ENCODE measurements around the gene NOC2L.

NOC2L gene

GRCh38 chr1:927234-927633, 31.8 kb downstream of the NOC2L start:
- DNase-seq: no peak

DNA sequence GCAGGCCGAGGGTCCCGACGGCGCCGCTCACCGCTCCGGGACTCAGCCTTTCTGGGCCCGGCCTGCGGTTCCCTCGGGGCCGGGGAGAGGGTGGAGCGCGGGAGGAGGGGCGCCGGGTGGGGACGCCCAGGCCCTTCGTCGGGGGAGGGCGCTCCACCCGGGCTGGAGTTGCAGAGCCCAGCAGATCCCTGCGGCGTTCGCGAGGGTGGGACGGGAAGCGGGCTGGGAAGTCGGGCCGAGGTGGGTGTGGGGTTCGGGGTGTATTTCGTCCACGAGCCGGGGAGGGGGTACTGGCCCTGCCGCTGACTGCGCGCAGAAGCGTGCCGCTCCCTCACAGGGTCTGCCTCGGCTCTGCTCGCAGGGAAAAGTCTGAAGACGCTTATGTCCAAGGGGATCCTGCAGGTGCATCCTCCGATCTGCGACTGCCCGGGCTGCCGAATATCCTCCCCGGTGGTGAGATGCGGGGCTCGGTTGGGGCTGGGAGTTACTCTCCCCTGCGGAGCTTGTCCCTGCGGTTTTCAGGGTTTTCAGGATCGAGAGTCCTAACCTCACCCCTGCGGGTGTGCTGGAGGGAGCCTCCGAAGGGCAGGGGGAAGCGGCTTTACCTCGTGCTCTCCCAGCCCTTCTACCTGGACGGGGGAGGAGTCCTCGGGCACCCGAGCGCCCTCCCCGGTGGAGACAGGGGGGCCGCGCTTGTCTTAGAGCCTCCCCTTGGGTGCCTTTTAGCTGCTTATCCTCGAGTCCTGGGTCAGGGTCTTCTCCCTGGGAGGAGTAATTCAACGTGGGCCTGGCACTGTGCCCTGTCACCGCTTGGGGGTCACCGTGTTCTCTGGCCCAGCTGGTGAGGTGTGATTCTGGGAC, 33.3 kb downstream of the NOC2L start:
- DNase-seq: no peak

DNA sequence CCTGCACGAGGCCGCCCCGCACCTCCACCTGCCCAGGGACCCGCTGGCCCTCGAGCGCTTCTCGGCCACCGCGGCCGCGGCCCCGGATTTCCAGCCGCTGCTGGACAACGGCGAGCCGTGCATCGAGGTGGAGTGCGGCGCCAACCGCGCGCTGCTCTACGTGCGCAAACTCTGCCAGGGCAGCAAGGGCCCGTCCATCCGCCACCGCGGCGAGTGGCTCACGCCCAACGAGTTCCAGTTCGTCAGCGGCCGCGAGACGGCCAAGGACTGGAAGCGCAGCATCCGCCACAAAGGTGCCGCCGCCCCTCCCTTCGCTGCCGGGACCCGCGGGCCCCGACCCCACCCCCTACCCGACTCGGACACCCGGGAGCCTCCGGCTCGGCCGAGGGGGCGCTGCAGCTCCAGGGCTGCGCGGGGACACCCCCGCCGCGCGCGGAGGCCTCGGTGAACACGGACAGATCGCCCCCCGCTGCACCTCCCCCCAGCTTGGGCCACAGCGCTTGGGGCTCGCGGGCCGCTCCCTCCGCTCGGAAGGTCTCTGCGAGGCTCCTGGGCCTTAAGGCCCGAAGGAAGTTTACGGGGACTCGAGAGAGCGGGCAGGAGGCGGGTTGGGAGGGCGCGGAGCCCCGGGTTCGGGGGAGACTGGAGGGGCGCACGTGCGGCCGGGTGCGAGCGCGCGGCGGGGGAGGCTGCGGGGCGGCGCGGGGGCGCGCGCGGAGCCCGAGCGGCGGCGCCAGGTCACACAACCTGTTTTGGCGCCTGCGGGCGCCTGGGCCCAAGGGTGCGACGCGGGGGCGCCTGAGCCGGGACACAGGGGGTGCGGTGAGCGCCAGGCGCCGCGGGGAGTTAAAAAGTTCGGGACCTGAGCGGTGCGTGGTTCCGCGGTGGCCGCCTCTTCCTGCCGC, 34.1 kb downstream of the NOC2L start:
- no peak for DNase-seq

DNA sequence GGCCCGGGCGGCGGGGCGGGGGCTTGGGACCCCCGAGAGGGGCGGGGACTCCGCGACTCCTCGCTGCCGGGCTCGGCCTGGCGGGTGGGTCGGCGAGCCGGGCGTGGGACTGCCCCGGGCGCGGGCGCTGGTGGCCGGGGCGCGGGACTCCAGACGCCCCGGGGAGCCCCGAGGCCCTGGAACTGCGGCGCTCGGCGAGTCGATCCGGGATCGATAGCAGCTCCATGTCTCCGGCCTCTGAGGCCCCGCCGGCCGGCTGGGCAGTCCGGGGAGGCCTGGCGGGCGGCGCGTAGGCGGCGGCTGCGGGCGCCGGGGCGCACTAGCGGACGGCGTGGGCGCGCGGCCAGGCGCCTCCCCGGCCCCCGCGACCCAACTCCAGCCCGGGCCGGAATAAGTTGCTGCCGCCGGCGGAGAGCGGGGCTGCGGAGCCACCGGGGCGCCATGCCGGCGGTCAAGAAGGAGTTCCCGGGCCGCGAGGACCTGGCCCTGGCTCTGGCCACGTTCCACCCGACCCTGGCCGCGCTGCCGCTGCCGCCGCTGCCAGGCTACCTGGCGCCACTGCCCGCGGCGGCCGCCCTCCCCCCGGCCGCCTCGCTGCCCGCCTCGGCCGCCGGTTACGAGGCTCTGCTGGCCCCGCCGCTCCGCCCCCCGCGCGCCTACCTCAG, 34.9 kb downstream of the NOC2L start:
- DNase-seq: no peak

DNA sequence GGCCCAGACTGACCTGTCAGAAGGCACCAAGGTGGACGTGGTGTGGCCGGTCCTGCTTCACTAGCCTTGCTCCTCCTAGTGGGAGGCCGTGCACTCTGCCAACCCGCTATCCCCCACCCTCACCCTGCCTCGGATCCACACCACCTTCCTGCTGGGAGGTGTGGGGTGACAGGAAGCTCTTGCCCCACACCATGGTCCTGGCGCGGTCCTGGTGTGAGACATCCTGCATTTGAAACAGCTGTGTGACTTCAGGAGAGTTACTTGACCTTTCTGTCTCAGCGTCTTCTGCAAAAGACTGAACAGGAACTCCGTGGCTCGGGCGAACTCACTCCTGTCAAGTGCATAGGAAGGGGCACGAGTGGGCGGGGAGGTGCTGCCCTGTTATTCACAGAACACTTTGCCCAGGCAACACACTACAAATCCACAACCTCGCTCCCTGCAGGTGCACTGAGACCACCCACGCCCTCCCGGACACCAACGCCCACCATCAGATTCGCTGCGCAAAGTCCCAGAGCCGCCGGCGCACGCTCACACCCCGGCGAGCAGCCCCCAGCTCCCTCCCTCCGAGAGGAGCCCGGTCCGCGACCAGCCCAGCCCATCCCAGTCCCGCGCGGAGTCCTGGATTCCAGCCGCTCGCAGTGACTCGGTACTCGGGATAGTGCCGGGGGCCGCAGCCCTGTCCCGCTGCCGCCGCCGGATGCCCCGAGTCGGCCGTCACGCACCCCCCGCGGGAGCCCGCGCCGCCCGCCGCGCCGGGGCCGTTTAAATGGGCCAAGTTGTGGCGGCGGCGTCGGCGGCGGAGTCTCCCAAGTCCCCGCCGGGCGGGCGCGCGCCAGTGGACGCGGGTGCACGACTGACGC, 35.7 kb downstream of the NOC2L start, which contains the start of gene SAMD11:
Gene SAMD11, plus strand, starts transcription at position 793 of the 860 bp plus-strand sequence. CDS start 509 bp downstream, outside the sequence.
- peak; percentile 33 for DNase-seq

DNA sequence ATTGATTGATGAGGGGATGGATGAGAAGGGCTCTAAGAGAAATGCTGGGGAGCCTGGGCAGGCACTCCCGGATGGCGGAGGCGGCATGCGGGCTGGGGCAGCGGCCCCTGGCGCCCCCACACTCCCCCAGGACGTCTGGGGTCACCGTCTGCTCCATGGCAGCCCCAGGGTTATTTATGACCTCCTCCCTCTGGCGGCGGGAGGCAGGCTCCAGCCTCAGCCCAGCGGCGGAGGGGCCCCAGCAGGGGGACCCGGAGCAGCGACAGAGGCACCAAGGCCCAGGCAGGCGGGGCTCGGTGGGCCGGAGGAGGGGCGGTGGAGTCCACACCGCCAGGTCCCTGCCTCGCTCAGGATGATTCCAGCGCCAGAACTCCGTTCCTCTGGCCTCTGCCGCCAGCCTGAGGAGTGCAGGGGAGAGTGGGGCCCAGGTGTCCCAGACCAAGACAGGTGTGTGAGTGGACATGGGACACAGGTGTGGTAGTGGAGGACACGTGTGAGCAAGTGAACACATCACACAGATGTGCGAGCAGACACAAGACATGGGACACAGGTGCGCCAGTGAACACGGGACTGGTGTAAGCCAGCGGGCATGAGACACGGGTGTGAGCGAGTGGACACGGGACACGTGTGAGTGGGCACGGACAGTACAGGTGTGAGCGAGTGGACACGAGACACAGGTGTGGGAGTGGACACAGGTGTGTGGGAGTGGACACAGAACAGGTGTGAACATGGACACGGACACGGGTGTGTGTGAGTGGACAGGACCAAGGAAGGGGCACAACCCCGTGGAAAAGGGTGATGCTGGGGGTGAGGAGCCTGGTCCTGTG, 37.8 kb downstream of the NOC2L start:
- no peak for DNase-seq

DNA sequence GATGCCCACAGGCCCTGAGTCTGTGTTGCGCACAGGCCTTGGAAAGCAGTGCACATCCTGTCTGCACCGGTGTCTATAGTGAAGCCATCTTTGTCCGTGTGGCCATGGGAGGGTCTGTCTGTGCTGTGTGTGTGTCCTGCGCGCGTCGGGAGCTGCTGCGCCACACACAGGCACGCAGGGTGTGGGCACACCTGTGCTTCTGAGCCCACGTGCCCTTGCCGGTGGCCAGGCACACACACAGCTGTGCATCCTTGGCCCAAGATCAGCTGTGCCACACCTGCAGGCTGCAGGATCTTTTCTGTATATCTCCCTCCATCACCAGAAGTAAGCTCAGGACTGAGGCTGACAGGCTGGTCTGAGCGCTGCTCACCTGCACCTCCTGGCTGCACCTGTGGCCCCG, 38.5 kb downstream of the NOC2L start:
- no peak for DNase-seq

- no peak for DNase-seq
These were observed 39.0 kb downstream of the NOC2L start for GRCh38 chr1:920010-920409.

DNA sequence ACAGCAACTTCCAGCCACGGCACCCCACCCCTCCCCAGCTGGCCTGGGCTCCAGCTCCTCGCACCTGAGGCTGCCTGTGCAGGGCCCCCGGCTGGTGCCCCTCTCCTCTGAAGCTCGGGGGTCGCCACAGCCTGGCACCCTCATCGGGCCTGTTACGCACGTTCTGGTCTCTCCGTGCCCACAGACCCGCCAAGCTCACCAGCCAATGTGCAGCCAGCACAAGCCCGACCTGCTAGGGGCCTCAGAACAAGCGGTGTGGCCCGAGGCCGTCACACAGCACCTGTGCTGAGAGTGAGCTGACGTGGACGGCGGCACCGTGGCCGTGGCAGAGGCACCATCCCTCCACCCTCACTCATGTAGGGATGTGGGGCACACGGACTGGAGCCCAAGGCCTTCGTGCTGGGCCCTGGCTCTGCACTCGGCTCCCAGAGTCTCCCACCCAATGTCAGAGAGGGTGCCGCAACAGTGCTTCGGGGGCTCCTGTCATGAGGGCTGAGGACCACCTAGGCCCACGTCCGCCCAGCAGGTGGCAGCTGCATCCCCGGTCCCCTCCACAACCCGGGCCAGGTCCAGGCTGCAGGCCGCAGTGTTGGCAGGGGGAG, 39.7 kb downstream of the NOC2L start:
- no peak for DNase-seq

GRCh38 chr1:918843-919242, 40.2 kb downstream of the NOC2L start:
- DNase-seq: no peak

DNA sequence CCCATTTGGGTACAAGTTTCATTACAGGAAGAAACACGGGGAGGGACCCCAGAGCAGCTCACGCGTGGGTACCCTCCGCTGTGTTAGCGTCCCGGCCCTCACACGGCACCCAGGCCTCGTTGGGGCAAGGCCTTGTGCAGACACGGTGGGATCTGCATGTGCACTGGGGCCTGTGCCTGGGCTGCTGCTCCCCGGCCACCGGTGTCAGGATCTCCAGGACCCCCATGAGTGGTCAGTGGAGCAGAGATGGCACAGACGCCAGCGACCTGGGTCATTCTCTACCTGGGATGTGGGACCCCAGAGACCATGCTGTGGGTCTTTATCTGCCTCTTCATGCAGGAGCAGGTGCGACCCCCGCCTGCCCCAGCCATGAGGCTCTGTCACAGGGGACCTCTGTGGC, 40.7 kb downstream of the NOC2L start:
- DNase-seq: no peak

DNA sequence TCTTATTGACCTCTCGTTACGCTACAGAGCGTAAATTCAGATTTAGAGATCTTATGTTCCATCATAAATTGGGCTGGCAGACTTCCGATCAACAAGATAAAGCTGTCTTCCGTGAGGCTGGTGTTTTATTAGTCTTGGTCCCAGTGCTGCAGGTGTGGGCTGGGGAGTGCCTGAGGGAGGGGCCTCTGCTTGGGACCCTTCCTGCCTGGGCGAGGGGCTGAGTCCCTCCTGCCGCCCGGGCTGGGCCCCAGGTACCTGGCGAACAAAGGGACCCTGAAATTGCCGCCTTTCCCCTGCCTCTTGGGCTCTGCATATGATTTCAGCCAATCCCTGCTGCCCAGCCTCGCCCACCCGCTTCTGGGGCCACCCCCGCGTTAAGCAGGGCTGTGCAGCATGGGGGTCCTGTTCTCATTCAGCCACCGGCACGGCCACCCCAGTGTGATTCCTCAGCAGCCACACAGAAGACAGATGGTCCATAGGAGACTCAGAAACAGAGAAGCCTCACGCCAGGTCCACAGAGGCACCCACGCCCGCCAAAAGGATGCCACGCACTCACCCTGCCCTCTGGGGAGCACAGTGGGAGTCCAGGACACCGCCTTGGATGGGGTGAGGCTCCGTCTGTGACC, 41.5 kb downstream of the NOC2L start:
- DNase-seq: no peak

DNA sequence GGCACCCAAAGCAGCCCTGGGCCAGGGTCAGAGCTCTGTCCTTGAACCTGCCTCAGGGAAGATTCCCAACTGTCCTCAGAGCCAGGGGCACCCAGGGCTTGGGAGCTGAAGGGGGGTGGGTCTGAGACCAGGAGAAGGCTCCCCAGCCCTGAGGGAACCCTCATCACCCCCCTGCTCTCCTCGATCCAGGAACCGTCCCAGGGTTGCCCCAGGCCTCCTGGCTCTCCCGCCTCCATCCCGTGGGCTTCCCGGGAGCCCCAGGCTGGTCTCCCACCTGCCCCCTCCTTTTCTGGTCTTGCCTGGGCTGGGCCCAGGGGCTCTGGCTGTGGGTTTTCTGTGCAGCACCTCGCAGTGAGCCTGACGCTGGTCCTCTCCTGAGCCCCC, 42.0 kb downstream of the NOC2L start:
- no peak for DNase-seq

- DNase-seq: no peak
These were observed 42.6 kb downstream of the NOC2L start for GRCh38 chr1:916173-917075.

DNA sequence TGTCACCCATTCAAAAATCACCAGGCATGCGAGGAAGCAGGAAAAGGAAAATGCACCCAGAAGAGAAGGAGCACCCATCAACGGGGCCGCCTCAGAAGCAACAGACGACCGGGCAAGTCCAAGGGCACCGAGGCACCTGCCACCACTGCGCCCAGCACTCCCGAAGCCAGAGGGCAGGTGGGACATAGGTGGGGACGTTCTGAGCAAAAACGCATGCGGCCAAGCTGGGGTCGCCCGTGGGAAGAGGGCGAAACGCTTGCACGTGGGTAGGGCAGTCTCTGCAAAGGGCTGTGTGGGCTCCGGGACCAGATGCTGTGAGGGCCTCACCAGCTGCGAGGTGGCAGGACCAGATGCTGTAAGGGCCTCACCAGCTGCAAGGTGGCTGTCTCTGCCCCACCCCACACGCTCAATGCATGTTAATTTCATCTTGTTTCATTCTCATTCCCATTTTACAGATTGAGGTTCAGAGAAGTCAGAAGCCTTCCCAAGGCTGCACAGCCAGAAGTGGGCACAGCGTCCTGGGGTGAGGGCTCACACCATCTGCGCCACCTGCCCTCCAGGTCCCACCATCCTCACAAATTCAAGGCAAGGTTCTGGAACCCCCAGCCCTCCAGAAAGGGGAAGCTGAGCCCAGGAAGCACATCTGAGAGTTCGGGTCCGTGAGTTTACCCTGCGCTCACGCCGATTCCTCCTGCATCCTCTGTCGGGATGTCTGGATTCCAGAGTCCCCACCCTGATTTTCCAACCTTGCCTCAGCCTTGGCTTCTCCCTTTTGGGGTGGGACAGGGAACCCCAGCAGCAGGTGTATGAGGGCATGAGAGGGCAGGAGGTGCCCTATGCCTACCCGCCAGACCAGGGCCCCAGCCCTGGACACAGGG, 43.5 kb downstream of the NOC2L start:
- DNase-seq: no peak

- DNase-seq: no peak
These were observed 44.2 kb downstream of the NOC2L start for GRCh38 chr1:914891-915280.

DNA sequence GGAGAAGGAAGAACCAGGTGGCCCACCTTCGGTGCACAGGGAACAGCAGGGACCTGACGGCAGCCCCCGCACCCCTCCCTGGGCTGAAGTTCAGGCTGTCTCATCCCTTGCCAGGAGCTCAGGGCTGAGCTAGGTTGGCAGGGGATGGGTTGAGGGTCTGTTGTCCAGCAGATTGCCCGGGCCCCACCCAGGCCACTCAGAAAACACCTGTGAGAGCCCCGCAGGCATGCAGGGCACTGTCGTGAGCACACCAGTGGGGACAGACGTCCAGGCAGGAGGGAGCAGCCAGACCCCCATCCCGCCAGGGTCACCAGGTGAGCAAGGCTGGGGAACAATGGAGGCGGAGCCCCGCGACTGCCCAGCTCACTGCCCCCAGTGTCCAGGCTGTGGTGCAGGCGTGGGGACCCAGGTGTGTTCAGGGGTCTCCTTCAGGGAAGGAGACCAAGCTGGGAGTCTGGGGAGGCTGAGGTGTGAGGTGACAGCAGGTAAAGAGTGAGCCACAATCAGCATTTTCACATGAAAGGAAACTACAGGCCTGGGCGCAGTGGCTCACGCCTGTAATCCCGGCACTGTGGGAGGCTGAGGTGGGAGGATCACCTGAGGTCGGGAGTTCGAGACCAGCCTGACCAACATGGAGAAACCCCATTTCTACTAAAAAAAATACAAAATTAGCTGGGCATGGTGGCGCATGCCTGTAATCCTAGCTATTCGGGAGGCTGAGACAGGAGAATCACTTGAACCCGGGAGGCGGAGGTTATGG, 44.7 kb downstream of the NOC2L start:
- no peak for DNase-seq

Data from activated T-cell treated with anti-CD3 and anti-CD28 coated beads for 4 hours (primary cell).